A549 (cell line): Measurements from ENCODE around the gene TMEM120B. TPM values are rescaled to one million over a fixed set of nuclear protein-coding genes. Genes with fewer than 3 reads are reported as not detected.

Source experiments
- ATAC-seq, 2 experiments: fragments of 200-7000 bp in 1 of 2; fragments of >200 bp in 1 of 2; cut with Nextera tagmentation in 1 of 2; cut with Tn5 transposase in 1 of 2; 3 replicates each; pipeline versions ENCODE4 v1.8.0 to v1.9.1; 2018 to 2020; ENCODE audit warnings: mild to moderate bottlenecking in 1 of 2, moderate library complexity in 1 of 2
- CTCF ChIA-PET: fragments of 300-600 bp; sonication (Branson Sonifier 250); formaldehyde crosslinking; extraction: SDS; loops from one replicate; lab custom pipeline; 2021; ENCODE audit warnings: antibody characterized with exemption, inconsistent platforms; lab: Yijun Ruan, JAX
- POLR2A ChIA-PET: fragments of 350-600 bp; formaldehyde crosslinking; extraction: SDS; loops from one replicate; lab custom pipeline; 2021; ENCODE audit warnings: antibody characterized with exemption, inconsistent platforms; lab: Yijun Ruan, JAX
- DNase-seq, 2 experiments: peaks; one replicate each; pipeline versions ENCODE4 v3.0.0 to v3.0.0-alpha.2; 2011 to 2016; ENCODE audit warnings: low read depth in 1 of 2, low spot score in 1 of 2
- FAIRE-seq: peaks from 2 replicates; lab custom pipeline; 2011; peaks lifted over from hg19 to GRCh38; lab: Jason Lieb, UNC
- H3K27ac ChIP-seq, 2 experiments: fragments of >200 bp; sonication (Bioruptor Twin); formaldehyde crosslinking; 3 replicates each; pipeline ENCODE4 v1.5.1; 2016 to 2017
- H3K4me1 ChIP-seq: fragments of >200 bp; sonication (Bioruptor Twin); formaldehyde crosslinking; 3 replicates; pipeline ENCODE4 v1.6.1; 2016
- H3K4me2 ChIP-seq: fragments of >200 bp; sonication (Bioruptor Twin); formaldehyde crosslinking; 3 replicates; pipeline ENCODE4 v1.6.1; 2016
- H3K4me3 ChIP-seq: fragments of >200 bp; sonication (Bioruptor Twin); formaldehyde crosslinking; 3 replicates; pipeline ENCODE4 v1.5.1; 2016
- H3K9me3 ChIP-seq: fragments of >200 bp; sonication (Bioruptor Twin); formaldehyde crosslinking; 3 replicates; pipeline ENCODE4 v1.6.1; 2016
- ATOH8 ChIP-seq: fragments of 250-450 bp; sonication (Bioruptor Pico); IDR thresholded peaks from 2 replicates; pipeline ENCODE4 v1.5.0; 2020; ENCODE audit warnings: low read depth, mild to moderate bottlenecking, moderate library complexity
- BHLHE40 ChIP-seq: IDR thresholded peaks from 2 replicates; pipeline ENCODE4 v1.6.1; 2012; ENCODE audit warnings: low read depth, low read length, inconsistent platforms
- CBX2 ChIP-seq: fragments of 200-600 bp; sonication (generic); IDR thresholded peaks from 2 replicates; pipeline ENCODE4 v1.6.1; 2016; ENCODE audit warnings: low read depth, mild to moderate bottlenecking, borderline replicate concordance
- E2F6 ChIP-seq: IDR thresholded peaks from 2 replicates; pipeline ENCODE4 v1.6.1; 2012; ENCODE audit warnings: low read depth, borderline replicate concordance
- EHMT2 ChIP-seq: fragments of 200-600 bp; sonication (generic); IDR thresholded peaks from 2 replicates; pipeline ENCODE4 v1.6.1; 2016; ENCODE audit warnings: antibody characterized with exemption, low read depth, mild to moderate bottlenecking, moderate library complexity
- FOSB ChIP-seq: fragments of 250-450 bp; sonication (Bioruptor Pico); IDR thresholded peaks from 2 replicates; pipeline ENCODE4 v1.5.0; 2020; ENCODE audit warnings: mild to moderate bottlenecking, moderate library complexity
- HDAC2 ChIP-seq: fragments of 200-600 bp; sonication (generic); IDR thresholded peaks from 2 replicates; pipeline ENCODE4 v1.6.1; 2016
- HES2 ChIP-seq: fragments of >200 bp; sonication (Bioruptor Twin); formaldehyde crosslinking; IDR thresholded peaks from 2 replicates; pipeline ENCODE4 v1.6.1; 2016
- HOXA7 ChIP-seq: fragments of 250-450 bp; sonication (Bioruptor Pico); IDR thresholded peaks from 2 replicates; pipeline ENCODE4 v1.5.0; 2020; ENCODE audit warnings: mild to moderate bottlenecking, moderate library complexity
- KDM1A ChIP-seq: fragments of 200-600 bp; sonication (generic); IDR thresholded peaks from 2 replicates; pipeline ENCODE4 v1.6.1; 2016; ENCODE audit warnings: low read depth, mild to moderate bottlenecking
- MAFK ChIP-seq: fragments of 450-650 bp; IDR thresholded peaks from 2 replicates; pipeline ENCODE4 v1.6.1; 2014; ENCODE audit not compliant: partially characterized antibody
- MAZ ChIP-seq: fragments of 150-350 bp; IDR thresholded peaks from 2 replicates; pipeline ENCODE4 v1.6.1; 2014; ENCODE audit warnings: antibody characterized with exemption, low read depth, low read length, borderline replicate concordance
- PBX3 ChIP-seq: IDR thresholded peaks from 2 replicates; pipeline ENCODE4 v1.6.1; 2012
- RARB ChIP-seq: fragments of 250-450 bp; sonication (Bioruptor Pico); IDR thresholded peaks from 2 replicates; pipeline ENCODE4 v1.8.0; 2021; ENCODE audit warnings: mild to moderate bottlenecking, moderate library complexity
- RCOR1 ChIP-seq: fragments of 150-350 bp; IDR thresholded peaks from 2 replicates; pipeline ENCODE4 v1.6.1; 2014; ENCODE audit warnings: antibody characterized with exemption, low read length, low read depth
- REST ChIP-seq: fragments of 200-600 bp; sonication (generic); IDR thresholded peaks from 2 replicates; pipeline ENCODE4 v1.6.1; 2016; ENCODE audit warnings: antibody characterized with exemption, mild to moderate bottlenecking, moderate library complexity
- RNF2 ChIP-seq: fragments of 200-600 bp; sonication (generic); IDR thresholded peaks from 2 replicates; pipeline ENCODE4 v1.6.1; 2016; ENCODE audit warnings: low read depth, mild to moderate bottlenecking, antibody characterized with exemption, moderate library complexity, borderline replicate concordance
- SREBF2 ChIP-seq: fragments of 450-650 bp; IDR thresholded peaks from 2 replicates; pipeline ENCODE4 v1.6.1; 2014; ENCODE audit warnings: mild to moderate bottlenecking, moderate library complexity
- TP53 ChIP-seq: fragments of 250-450 bp; sonication (Bioruptor Pico); IDR thresholded peaks from 2 replicates; pipeline ENCODE4 v1.5.0; 2021; ENCODE audit warnings: mild to moderate bottlenecking, moderate library complexity
- USF2 ChIP-seq: fragments of 450-650 bp; IDR thresholded peaks from 2 replicates; pipeline ENCODE4 v1.6.1; 2014; ENCODE audit warnings: antibody characterized with exemption
- ZC3H11A ChIP-seq: fragments of 450-650 bp; IDR thresholded peaks from 2 replicates; pipeline ENCODE4 v1.6.1; 2014; ENCODE audit warnings: antibody characterized with exemption, mild to moderate bottlenecking
- ZFP36 ChIP-seq: fragments of 450-650 bp; IDR thresholded peaks from 2 replicates; pipeline ENCODE4 v1.6.1; 2014; ENCODE audit warnings: borderline replicate concordance; ENCODE audit not compliant: partially characterized antibody
- ZNF302 ChIP-seq: fragments of 250-450 bp; sonication (Bioruptor Pico); IDR thresholded peaks from 2 replicates; pipeline ENCODE4 v1.9.0; 2021; ENCODE audit warnings: inconsistent platforms, mild to moderate bottlenecking, moderate library complexity
- WGBS: methylation state at CpG from one replicate; pipeline ENCODE4 v1.1.6; 2017; ENCODE audit errors: missing lambda C conversion rate; 5-methylcytosine and 5-hydroxymethylcytosine counted together
- polyA plus RNA-seq, 4 experiments: library from polyadenylated mRNA; depleted of rRNA in 3 of 4; stranded (reverse); fragments of >200 nt; fragmentation: RNase III in 1 of 4; extraction: RNeasy Plus Mini Kit Qiagen cat#74134 plus additional on column Dnase treatment in 1 of 4; gene quantifications; 2 replicates in 3 of 4; 3 replicates in 1 of 4; pipeline ENCODE4 v1.2.3, GENCODE V29; 2011 to 2017

Gene TMEM120B
- polyA plus RNA-seq, 2 of the 4 experiments (the other 2 are of a cell fraction) = 10.6 to 13.2 TPM

- no peak for TF ChIP-seq ZC3H11A
- no peak for TF ChIP-seq USF2
- no peak for TF ChIP-seq CBX2
- TF ChIP-seq BHLHE40 = no peak
- TF ChIP-seq FOSB (CRISPR knock-in tag) = peak; percentile 88
- no peak for TF ChIP-seq KDM1A
- TF ChIP-seq HOXA7 (CRISPR knock-in tag) = peak; percentile 73; the same call in 1 of the 2 replicates
- TF ChIP-seq REST = no peak
- TF ChIP-seq SREBF2 = no peak
- no peak for TF ChIP-seq RNF2
- TF ChIP-seq PBX3 = no peak
- TF ChIP-seq HDAC2 = no peak
- TF ChIP-seq TP53 = no peak
- 0 out of 2 replicates have a peak, but pooled peaks have one; percentile 56 for TF ChIP-seq ZNF302 (CRISPR knock-in tag)
- no peak for TF ChIP-seq HES2
- no peak for TF ChIP-seq RCOR1
- no peak for TF ChIP-seq MAZ
- TF ChIP-seq ATOH8 = no peak
- no peak; the same call in 1 of the 2 replicates for TF ChIP-seq E2F6
- no peak for TF ChIP-seq ZFP36
- no peak for TF ChIP-seq MAFK
- TF ChIP-seq RARB (CRISPR knock-in tag) = peak; percentile 44; the same call in 1 of the 2 replicates
- TF ChIP-seq EHMT2 = no peak
- Histone ChIP-seq H3K9me3 (no peaks in the 10 kb centered on the region), H3K4me3 (peak overlapping the region; percentile 60), H3K4me2 (peak overlapping the region; percentile 78), H3K27ac (peak overlapping the region; percentile 100), H3K4me1 (peaks cover 54% of the 10 kb centered on the region)
- no peak for DNase-seq
- CTCF ChIA-PET = interaction anchor here (0.6 to 72.2 kb wide), 5 partner anchors 9 to 296 kb away, joined by 3 to 2657 read pairs (median 6); partner anchors contain the start of genes PSMD9, RHOF and SETD1B
- WGBS = 8% methylated on average over 18 of the region's 18 CpGs
- ATAC-seq = no peak
- no peak for FAIRE-seq
- POLR2A ChIA-PET = interaction anchor here (1.2 to 3.3 kb wide), 7 partner anchors 8 to 115 kb away, joined by 3 to 35 read pairs (median 4); partner anchors contain the start of genes PSMD9 and RHOF
These were observed 89.3 kb downstream of the TMEM120B start for GRCh38 chr12:121801595-121802484.
